ENCODE measurements around the gene LHFPL2.

Gene LHFPL2

GRCh38 chr5:78597068-78597973, 51.3 kb downstream of the LHFPL2 start:
- DNase-seq (ENCODE audit: low spot score) (peak; percentile 39), FAIRE-seq (no peak)

GRCh38 chr5:78595458-78595921, 53.1 kb downstream of the LHFPL2 start:
- FAIRE-seq, result no peak
- no peak for DNase-seq (ENCODE audit: low spot score)

- DNase-seq (ENCODE audit: low spot score) (peak; percentile 96), FAIRE-seq (peak; percentile 89)
These were observed 53.7 kb downstream of the LHFPL2 start for GRCh38 chr5:78594610-78595457.

GRCh38 chr5:78594021-78594420, 54.6 kb downstream of the LHFPL2 start:
- FAIRE-seq (no peak), DNase-seq (ENCODE audit: low spot score) (no peak)

- no peak for FAIRE-seq
These were observed 55.1 kb downstream of the LHFPL2 start for GRCh38 chr5:78593465-78593864.

GRCh38 chr5:78592735-78593386, 55.7 kb downstream of the LHFPL2 start:
- no peak for DNase-seq (ENCODE audit: low spot score)

More at GRCh38 chr5:78593465-78593864, 55.1 kb downstream of the LHFPL2 start:
- no peak for DNase-seq (ENCODE audit: low spot score)

GRCh38 chr5:78591972-78592700, 56.4 kb downstream of the LHFPL2 start:
- FAIRE-seq (no peak), DNase-seq (ENCODE audit: low spot score) (no peak)

More at GRCh38 chr5:78592735-78593386, 55.7 kb downstream of the LHFPL2 start:
- FAIRE-seq, result no peak

GRCh38 chr5:78591138-78591612, 57.4 kb downstream of the LHFPL2 start:
- no peak for FAIRE-seq
- DNase-seq (ENCODE audit: low spot score), result peak; percentile 52

- DNase-seq (ENCODE audit: low spot score) (no peak), FAIRE-seq (no peak)
These were observed 58.6 kb downstream of the LHFPL2 start for GRCh38 chr5:78589923-78590322.

- FAIRE-seq (no peak), DNase-seq (ENCODE audit: low spot score) (no peak)
These were observed 60.1 kb downstream of the LHFPL2 start for GRCh38 chr5:78588507-78588906.

GRCh38 chr5:78587775-78588291, 60.7 kb downstream of the LHFPL2 start:
- DNase-seq (ENCODE audit: low spot score) (no peak), FAIRE-seq (no peak)

GRCh38 chr5:78587081-78587774, 61.3 kb downstream of the LHFPL2 start:
- no peak for FAIRE-seq
- no peak for DNase-seq (ENCODE audit: low spot score)

- FAIRE-seq (peak; percentile 88), DNase-seq (ENCODE audit: low spot score) (peak; percentile 92)
These were observed 62.3 kb downstream of the LHFPL2 start for GRCh38 chr5:78586251-78586650.

GRCh38 chr5:78578015-78578414, 70.6 kb downstream of the LHFPL2 start:
- FAIRE-seq (no peak), DNase-seq (ENCODE audit: low spot score) (no peak)

GRCh38 chr5:78577071-78577807, 71.3 kb downstream of the LHFPL2 start:
- no peak for FAIRE-seq
- DNase-seq (ENCODE audit: low spot score), result no peak

- no peak for DNase-seq (ENCODE audit: low spot score)
These were observed 72.2 kb downstream of the LHFPL2 start for GRCh38 chr5:78576376-78576775.

GRCh38 chr5:78574731-78575161, 73.8 kb downstream of the LHFPL2 start:
- FAIRE-seq, result no peak
- DNase-seq (ENCODE audit: low spot score), result peak; percentile 18

More at GRCh38 chr5:78576376-78576775, 72.2 kb downstream of the LHFPL2 start:
- no peak for FAIRE-seq

- FAIRE-seq (no peak), DNase-seq (ENCODE audit: low spot score) (no peak)
These were observed 74.4 kb downstream of the LHFPL2 start for GRCh38 chr5:78574131-78574673.

- no peak for DNase-seq (ENCODE audit: low spot score)
- FAIRE-seq, result no peak
These were observed 75.3 kb downstream of the LHFPL2 start for GRCh38 chr5:78573318-78573717.
